ENCODE results near the gene REV3L.
A peak's percentile ranks its signal among the peaks of the same experiment; 100 is the strongest.
"Not testable (repeated sequence)": the region's sequence is repeated elsewhere in the genome, so short reads cannot be mapped to it uniquely, and the experiment has no call there.

Gene REV3L

GRCh38 chr6:111482959-111483735, at the start of gene REV3L:
TSS of gene REV3L (minus strand) at chr6:111483218. CDS start at chr6:111482888, 330 bp downstream.
- peak; percentile 70 for DNase-seq (ENCODE audit: low read depth)

- no peak for DNase-seq (ENCODE audit: low read depth)
Measured at GRCh38 chr6:111531185-111531584, 48.2 kb upstream of the REV3L start.

- no peak for DNase-seq (ENCODE audit: low read depth)
Measured at GRCh38 chr6:111530667-111531066, 47.6 kb upstream of the REV3L start.

GRCh38 chr6:111530218-111530617, 47.2 kb upstream of the REV3L start:
- no peak for DNase-seq (ENCODE audit: low read depth)

GRCh38 chr6:111527367-111527766, 44.3 kb upstream of the REV3L start:
- DNase-seq (ENCODE audit: low read depth), result no peak

- no peak for DNase-seq (ENCODE audit: low read depth)
Measured at GRCh38 chr6:111524735-111525134, 41.7 kb upstream of the REV3L start.

GRCh38 chr6:111524252-111524651, 41.2 kb upstream of the REV3L start:
- no peak for DNase-seq (ENCODE audit: low read depth)

- no peak for DNase-seq (ENCODE audit: low read depth)
Measured at GRCh38 chr6:111523484-111524167, 40.6 kb upstream of the REV3L start.

- no peak for DNase-seq (ENCODE audit: low read depth)
Measured at GRCh38 chr6:111522393-111523020, 39.5 kb upstream of the REV3L start.

GRCh38 chr6:111521497-111522270, 38.7 kb upstream of the REV3L start:
- DNase-seq (ENCODE audit: low read depth), result no peak

- DNase-seq (ENCODE audit: low read depth), result no peak
Measured at GRCh38 chr6:111520524-111520923, 37.5 kb upstream of the REV3L start.

GRCh38 chr6:111517965-111518364, 34.9 kb upstream of the REV3L start:
- DNase-seq (ENCODE audit: low read depth), result no peak

- no peak for DNase-seq (ENCODE audit: low read depth)
Measured at GRCh38 chr6:111515259-111515658, 32.2 kb upstream of the REV3L start.

GRCh38 chr6:111514531-111514930, 31.5 kb upstream of the REV3L start:
- not testable (repeated sequence) for DNase-seq (ENCODE audit: low read depth)

- DNase-seq (ENCODE audit: low read depth), result not testable (repeated sequence)
Measured at GRCh38 chr6:111507219-111507618, 24.2 kb upstream of the REV3L start.

GRCh38 chr6:111505498-111505897, 22.5 kb upstream of the REV3L start:
- DNase-seq (ENCODE audit: low read depth), result not testable (repeated sequence)

- DNase-seq (ENCODE audit: low read depth), result no peak
Measured at GRCh38 chr6:111503660-111504059, 20.6 kb upstream of the REV3L start.

GRCh38 chr6:111503194-111503593, 20.2 kb upstream of the REV3L start:
- no peak for DNase-seq (ENCODE audit: low read depth)

GRCh38 chr6:111502154-111502553, 19.1 kb upstream of the REV3L start:
- DNase-seq (ENCODE audit: low read depth), result no peak

GRCh38 chr6:111499269-111499793, 16.3 kb upstream of the REV3L start:
- no peak for DNase-seq (ENCODE audit: low read depth)

GRCh38 chr6:111494951-111495635, 12.1 kb upstream of the REV3L start:
- DNase-seq (ENCODE audit: low read depth), result no peak
